C4-2B (cell line): ENCODE data around the gene NCBP3.

Experiments
- H3K27ac ChIP-seq: fragments of 450-650 bp; 2 replicates; pipeline ENCODE4 v1.5.1; 2017
- ZFX ChIP-seq: fragments of 450-650 bp; IDR thresholded peaks from 2 replicates; pipeline ENCODE4 v1.6.1; 2017
- TF ChIP-seq, protein P1 (sequence below): fragments of 450-650 bp; conservative IDR thresholded peaks from 2 replicates; pipeline ENCODE4 v1.5.1; 2017; ENCODE audit warnings: mild to moderate bottlenecking

Gene NCBP3

DNA sequence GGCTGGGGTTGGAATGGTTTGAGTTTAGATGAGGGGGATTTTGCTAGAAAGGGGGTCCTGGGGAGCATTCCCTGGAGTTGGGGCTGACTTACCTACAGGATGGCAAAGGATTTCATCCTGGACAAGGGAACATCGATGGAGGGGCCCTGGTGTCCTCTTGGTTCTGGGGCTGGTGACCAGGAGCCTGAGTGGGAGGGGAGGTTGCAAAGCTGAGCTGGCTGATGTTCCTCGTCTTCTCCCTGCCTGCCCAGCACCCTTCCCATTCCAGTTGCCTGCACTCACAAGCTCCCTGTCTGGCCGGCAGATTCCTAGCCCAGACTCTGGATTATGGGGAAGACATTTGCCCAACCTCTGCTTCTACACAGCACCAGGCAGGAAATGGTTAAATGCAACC lies 82.3 kb downstream of the NCBP3 start:
- no peak for TF ChIP-seq ZFX
- TF ChIP-seq, protein P1, sequence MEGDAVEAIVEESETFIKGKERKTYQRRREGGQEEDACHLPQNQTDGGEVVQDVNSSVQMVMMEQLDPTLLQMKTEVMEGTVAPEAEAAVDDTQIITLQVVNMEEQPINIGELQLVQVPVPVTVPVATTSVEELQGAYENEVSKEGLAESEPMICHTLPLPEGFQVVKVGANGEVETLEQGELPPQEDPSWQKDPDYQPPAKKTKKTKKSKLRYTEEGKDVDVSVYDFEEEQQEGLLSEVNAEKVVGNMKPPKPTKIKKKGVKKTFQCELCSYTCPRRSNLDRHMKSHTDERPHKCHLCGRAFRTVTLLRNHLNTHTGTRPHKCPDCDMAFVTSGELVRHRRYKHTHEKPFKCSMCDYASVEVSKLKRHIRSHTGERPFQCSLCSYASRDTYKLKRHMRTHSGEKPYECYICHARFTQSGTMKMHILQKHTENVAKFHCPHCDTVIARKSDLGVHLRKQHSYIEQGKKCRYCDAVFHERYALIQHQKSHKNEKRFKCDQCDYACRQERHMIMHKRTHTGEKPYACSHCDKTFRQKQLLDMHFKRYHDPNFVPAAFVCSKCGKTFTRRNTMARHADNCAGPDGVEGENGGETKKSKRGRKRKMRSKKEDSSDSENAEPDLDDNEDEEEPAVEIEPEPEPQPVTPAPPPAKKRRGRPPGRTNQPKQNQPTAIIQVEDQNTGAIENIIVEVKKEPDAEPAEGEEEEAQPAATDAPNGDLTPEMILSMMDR: no peak

DNA sequence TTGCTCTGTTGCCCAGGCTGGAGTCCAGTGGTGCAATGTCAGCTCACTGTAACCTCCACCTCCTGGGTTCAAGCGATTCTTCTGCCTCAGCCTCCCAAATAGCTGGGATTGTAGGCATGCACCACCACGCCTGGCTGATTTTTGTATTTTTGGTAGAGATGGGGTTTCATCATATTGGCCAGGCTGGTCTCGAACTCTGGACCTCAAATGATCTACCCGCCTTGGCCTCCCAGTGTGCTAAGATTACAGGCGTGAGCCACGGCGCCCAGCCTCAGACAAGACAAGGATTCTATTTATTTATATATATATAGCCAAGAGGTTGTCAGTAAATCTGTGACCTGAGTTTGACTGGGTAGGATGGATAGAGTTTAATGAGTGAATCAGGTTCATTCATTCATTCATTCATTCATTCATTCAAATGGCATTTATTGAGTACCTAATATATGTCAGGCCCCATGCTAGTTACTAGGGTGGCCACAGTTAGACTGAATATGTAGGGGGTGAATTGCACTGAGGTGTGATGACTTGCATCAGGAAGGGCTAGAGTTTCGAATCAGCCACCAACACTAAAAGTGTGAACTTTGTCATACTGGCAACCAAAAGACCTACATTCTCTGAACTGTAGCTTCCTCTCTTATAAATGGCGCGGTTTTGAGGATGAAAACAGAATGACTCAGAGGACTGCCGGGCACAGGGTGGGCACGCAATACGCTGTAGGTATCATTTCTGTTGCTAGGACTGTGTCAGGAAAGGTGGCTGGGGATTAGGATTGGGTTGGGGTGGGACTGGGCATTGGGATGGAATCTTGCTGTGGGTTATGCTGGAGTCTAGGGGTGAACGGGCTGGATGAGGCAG lies 82.9 kb downstream of the NCBP3 start:
- H3K27ac ChIP-seq: no peak overlapping the region
- no peak for TF ChIP-seq ZFX
- TF ChIP-seq, protein P1: no peak

More for the DNA sequence above, 82.3 kb downstream of the NCBP3 start:
- no peak overlapping the region for H3K27ac ChIP-seq

DNA sequence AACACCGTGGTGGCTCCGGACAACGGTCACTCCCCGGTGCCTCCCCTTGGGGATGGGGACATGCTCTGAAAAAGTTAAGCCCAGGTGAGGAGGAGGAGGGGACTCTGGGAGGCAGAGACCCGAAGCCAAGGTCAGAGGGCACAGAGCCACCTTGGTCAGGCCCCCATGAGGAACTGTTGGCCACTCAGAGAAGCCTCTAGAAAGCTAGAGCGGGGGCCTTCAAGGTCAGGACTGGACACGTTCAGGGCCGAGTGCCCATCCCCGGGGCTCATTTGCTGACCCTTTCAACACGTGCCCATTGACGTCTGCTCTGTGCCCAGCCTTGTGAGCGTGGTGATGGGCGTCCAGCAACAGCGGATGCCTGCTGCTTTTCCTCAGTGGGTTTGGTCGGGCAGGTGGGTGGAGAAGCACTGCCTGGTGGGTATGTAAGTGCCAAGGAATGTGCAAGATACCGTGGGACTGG lies 84.1 kb downstream of the NCBP3 start:
- TF ChIP-seq, protein P1: no peak
- no peak for TF ChIP-seq ZFX
- no peak overlapping the region for H3K27ac ChIP-seq

DNA sequence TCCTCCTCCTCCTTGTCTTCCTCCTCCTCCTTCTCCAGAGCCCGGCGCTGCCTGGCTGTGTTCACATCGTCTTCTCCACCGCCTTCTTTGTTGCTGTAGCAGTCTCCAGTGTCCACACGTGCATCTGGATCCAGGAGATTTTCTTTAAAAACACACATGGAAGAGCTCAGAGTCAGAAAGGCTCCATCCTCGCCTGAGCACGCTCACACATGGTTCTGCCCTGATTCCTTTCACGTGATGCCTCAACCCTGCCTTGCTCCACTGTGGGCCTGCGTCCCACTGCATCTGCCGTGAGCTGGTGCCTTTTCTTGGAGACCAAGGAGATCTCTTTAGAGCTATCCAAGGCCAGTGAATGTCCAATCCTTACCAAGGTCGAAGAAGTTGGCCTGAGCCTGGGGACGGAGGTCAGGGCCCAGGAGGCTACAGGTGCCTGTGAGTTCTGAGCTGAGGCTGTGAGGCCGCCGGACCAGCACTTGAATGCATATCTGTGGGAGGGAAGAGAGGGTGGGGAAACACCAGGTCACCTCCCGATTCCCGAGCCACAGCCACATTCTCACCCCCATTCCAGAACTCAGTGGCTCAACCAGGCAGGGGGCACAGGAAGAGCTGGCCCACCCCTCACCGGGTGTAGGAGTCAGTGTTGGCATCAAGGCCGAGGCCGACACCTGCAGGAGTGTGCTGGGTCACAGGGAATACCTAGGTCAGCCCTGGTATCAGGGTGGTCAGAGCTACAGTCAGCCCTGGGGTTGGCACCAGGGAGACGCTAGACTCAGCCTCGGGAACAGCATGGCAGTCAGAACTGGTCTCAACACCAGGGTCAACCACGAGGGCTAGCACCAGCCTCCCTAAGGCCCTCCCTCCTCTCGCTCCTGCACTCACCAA lies 84.8 kb downstream of the NCBP3 start:
- TF ChIP-seq, protein P1: no peak
- TF ChIP-seq ZFX: no peak
- no peak overlapping the region for H3K27ac ChIP-seq

DNA sequence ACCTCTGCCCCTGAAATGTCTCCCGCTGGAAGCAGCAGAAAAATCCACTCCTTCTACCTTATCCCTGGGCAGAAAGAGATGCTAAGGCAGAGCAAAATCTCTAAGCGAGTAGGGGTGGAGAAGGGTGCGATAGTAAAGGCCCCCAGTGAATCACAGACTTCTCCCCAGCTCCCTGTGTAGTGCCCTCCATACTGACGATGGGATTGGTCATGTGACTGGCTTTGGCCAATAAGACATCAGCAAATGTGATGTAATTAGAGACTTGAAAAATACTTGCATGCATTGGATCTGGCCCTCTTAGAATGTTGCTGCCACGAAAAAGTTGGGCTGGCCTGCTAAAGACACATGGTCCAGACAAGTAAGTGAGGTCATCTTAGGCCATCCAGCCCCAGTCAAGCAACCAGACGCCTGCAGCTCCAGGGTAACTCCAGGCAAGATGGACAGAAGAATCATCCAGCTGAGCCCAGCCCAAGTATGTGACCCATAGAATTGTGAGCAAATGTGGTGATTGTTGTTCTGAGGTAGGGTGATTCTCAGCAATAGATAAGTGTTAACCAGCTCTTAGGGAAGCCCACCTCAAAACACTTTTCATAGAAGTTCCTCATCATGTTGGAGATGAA lies 86.3 kb downstream of the NCBP3 start:
- H3K27ac ChIP-seq: no peak overlapping the region
- no peak for TF ChIP-seq ZFX

DNA sequence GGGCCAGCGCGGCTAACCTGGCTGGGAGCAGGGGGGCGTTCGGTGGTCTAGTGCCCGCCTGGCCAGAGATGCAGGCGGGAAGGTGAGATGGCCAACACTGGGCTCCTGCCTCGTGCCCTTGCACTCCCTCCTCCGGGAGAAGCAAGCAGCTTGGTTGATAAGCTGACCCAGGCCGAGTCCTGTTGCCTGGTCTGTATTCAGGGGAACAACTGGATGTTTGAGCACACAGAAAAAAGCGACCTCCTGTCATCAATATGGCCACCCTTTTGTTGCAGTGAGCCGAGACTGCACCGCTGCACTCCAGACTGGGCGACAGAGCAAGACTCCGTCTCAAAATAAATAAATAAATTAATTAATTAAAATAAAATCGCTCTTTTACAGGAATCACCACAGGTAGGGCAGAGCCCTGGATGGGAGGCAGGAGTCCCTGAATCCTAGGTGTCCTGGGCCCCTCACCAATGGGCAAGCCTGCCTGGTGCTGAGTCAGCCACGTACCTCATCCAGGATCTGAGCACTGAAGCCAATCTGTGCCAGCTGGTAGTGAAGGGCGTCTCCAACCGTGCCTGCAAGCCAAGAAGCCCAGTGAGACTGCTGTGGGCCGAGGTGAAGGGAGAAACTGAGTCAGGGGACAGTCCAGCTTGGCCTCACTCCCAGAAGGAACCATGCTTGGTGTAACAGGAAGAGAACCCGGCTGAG lies 90.6 kb downstream of the NCBP3 start:
- no peak for TF ChIP-seq ZFX
- TF ChIP-seq, protein P1: no peak
- H3K27ac ChIP-seq: peak overlapping the region; percentile 82
